HG03066 (cell line): ENCODE data around the gene EFNA5.
A peak's percentile ranks its signal among the peaks of the same experiment; 100 is the strongest.

Experiments
- ATAC-seq: cut with Tn5 transposase; IDR thresholded peaks from one replicate; pipeline ENCODE4 v1.9.1; 2021; ENCODE audit warnings: low read depth; ENCODE audit not compliant: unreplicated experiment

Gene EFNA5

DNA sequence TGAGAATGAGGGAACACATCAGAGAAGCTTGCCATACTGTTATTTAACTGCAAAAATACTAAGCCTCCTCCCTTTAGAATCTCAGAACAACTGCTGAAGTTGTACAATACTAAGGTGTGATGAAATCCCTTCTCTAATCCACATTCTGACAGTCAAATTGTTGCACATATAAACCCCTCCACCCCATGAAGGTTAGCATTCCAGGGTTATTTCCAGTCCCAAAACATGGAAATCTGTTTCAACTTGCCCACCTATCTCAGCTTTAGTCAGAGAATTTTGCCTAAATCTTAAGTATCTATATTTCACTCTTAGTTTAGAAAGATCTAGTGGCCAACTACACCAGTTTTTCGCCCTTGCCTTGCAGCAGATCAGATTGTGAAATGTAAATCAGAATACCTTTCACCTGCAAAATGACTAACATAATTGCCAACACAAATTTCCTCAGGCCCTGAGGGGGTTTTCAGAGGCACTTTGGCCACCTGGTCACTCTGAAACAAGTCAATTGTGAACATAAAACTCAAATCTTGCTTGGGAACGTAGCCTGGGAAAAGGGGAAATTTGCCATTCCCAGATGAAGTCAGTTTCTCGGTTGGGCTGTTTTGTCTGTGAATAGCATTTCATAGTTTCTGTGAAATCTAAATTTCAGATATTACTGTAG lies 93.9 kb downstream of the EFNA5 start:
- ATAC-seq = no peak

DNA sequence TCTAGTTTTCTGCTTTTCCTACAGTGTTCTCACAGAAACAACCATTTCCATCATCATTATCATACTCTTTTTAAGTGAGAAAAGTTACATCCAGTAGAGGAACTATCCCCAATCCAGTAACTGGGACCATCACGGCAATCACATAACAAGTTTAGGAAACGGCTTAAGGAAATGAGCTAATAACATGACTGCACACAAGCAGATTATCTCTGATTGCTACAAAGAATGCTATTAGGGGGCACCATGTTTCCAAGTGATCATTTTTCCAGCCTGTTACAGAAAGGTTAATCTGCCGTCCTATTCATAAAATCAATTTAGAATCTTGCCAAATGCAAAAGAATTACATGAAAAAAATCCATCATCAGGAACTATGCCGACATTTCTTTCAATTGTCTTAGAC lies 94.6 kb downstream of the EFNA5 start:
- no peak for ATAC-seq

DNA sequence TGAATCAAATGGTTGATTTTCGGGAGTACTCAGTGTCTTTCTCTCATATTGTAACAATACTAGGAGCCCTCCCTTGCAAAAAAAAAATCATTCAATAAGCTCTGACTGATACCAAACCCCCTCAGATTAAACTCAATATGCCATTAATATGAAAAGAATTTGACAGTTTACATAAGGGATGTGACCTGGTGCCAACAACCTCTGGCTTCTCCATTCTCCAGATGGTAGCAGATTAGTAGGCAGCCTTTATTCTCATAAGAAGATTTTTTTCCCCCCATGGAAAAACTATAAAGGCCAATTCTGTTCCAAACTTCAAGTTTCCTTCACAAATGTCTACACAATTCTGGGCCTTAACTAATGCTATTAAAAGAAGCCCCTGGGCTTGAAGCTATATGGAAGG lies 96.5 kb downstream of the EFNA5 start:
- no peak for ATAC-seq

DNA sequence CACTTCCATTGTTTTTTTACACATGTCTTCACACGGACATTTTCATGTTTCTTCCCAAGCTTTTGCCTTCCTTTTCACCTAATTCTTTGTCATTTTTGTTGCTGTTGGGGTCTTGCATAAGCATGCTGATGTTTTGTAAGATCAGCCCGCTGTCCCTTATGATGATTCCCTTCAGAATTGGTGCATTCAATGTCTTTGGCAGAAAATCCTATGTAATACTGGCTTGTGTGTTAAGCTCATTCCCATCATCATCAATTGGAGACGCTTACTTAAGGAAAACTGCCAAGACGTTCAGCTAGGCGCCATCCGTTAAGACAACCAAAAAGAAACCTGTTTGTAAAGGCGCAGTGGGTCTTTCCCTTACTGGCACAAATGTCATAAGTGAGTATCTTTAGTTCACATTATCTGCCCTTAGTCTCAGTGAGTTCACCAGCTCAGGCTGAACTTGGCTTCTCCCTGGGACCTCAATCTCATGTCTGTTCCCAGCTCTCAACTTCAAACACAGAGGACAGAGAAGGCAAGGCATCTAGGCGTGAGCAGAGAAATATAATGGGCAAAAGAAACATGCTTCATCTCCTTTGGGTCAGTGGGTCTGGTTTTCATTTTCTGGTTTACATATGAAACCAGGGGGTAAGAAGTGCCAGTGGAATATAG lies 97.9 kb downstream of the EFNA5 start:
- no peak for ATAC-seq

DNA sequence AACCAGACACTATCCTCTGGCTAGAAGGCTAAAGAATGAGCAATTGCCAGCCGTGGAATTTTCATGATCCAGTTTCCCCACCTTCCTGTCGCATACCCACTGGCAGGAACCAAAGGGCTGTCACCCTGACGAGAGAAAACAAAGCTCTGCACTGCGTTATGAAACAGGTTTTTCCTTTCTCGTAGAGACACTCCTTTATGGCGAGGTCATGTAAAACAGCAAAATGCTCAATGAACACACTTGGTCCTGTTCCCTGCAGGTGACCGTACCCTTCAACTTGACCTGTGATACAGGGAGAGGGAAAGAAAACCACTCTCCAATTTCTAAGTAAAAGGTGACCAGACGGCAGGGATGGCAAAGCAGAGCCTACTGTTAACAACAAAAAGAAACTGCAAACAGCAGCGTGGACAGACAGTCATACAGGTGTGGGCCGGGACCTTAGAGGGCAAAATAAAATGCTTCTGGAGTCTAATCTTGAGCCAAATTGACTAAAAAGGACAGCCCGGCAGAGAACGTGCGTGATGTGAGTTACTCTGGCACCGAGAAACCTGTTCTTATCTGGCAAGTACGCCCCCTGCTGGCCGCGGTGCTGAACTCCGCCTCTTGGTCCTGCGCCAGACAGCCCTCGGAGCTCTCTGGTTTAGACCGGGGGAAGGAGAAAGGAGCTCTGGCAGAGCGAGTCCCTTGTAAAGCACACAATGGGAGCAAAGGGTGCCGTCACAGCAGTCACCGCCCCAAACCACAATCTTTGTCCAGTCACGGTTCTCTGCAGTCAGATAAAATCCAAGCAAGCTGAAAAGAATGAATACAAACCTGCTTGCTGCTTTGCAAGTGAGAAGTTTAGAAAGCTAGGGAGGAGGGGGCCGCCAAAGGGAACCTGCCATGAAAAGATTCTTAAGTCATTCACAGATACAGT lies 98.9 kb downstream of the EFNA5 start:
- ATAC-seq = peak; percentile 58

DNA sequence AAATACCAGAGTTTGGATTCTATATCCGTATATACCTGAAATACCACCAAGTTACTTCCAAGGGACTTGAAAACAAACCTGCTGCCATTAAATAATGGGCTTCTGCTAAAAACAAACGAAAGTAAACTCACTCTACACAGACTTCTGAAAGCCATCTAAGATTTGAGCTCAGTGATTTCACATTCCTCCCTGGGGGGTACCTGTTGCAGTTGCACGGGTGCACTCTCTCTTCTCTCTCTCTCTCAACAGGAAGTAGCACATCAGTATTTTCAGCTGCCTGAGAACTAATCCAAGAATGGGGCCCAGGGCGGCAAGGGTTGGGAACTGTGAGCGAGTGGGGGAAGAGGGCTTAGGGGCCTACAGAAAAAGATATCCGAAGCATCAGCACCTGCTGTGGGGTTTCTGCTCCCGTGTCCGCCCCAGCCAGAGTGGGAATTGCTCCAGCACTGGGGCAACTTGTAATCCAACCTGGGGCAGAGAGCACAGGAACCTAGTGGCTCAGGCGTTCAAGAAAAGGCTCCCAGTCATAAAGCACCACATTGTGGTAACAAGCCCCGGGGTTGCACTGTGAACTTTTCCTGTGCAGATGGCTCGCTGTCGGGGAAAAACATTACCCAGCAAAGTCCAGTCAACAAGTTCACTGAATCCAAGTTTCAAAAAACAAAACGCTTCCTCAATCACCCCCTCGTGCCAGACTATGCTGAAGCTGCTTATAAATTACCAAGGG lies 99.8 kb downstream of the EFNA5 start:
- ATAC-seq = peak; percentile 80

DNA sequence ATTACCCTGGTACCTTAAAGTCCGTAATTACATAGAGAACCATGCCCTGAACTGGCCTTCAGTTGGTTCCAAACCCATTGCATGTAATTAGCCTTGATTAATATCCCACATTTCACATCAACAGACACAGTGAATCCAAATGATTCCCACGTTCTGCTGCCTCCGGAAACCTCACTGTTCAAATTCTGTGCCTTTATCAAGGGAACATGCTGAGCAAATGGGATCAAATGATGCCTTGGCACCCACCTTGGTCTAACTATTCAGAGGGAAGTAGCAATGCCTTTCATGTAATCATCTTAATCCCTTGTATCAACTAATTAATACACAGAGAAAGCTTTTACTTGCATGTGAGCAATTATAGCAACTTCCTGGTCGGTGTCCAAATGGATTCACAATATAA lies 100.6 kb downstream of the EFNA5 start:
- ATAC-seq = no peak

GRCh38 chr5:107567901-107568671 lies 102.7 kb downstream of the EFNA5 start:
- ATAC-seq = no peak

DNA sequence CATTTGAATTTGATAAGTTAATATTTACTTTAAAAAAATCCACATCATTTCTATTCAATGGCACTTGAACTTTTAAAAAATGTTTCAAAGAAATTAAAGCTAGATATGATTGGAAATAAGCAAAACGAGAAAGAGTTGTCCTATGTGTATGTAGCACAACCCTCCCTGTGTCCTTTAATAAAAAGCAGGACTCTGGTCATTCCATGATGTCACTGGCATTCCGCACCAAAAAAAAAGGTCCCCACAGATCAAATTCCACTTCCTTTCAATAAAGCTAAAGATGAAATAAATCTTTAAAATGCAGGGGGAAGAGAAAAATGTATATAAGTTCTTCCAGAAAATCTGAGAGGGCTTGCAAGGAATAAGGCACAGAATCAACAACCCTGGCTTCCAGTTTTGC lies 103.8 kb downstream of the EFNA5 start:
- ATAC-seq = no peak

- ATAC-seq = no peak
Observed at GRCh38 chr5:107565791-107566767, 104.7 kb downstream of the EFNA5 start.

- ATAC-seq = no peak
Observed at GRCh38 chr5:107564931-107565372, 105.8 kb downstream of the EFNA5 start.

DNA sequence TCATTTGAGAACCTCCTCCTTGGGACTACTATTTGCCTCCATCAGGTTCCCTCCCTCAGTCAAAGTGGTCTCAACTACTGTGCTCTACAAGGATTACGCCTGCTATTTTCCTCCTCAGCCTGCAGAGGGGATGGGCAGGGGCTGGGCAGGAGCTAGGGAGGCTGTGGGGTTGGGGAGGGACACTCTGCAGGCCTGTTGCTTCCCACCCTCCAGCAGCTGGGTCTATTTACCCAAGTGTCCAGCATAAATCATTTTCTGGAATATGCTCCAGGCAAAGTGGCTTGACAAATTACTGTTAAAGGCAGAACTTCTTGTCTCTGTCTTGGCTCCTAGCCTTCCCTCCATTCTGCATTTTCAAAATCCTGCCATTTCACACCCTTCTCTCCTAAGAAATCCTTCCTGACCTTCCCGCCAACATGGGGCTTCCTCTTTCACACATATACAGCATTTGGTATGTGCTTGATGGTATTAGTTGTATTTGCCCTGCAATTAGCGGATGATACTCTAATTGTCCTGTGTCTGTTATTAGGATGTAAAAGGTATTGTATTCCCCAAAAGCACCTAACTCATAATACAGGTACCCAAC lies 106.7 kb downstream of the EFNA5 start:
- ATAC-seq = no peak

DNA sequence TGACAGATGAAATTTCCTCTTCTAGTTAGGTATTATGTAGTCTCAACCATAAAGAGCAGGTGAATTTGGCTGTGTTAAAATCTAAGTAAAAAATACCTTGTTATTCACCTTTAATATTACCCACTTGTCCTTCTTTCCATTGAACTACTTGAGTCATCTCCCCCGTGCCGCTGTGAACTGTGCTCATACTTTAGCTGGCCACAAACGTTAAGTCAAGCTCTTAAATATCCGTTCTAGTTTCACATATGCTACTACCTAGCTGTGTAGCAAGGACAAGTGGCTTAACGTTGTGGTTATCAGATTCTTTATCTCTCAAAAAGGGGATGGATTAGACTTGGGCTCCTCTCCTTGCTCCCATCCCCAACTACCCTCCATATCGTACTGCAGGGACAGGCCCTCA lies 110.4 kb downstream of the EFNA5 start:
- no peak for ATAC-seq

DNA sequence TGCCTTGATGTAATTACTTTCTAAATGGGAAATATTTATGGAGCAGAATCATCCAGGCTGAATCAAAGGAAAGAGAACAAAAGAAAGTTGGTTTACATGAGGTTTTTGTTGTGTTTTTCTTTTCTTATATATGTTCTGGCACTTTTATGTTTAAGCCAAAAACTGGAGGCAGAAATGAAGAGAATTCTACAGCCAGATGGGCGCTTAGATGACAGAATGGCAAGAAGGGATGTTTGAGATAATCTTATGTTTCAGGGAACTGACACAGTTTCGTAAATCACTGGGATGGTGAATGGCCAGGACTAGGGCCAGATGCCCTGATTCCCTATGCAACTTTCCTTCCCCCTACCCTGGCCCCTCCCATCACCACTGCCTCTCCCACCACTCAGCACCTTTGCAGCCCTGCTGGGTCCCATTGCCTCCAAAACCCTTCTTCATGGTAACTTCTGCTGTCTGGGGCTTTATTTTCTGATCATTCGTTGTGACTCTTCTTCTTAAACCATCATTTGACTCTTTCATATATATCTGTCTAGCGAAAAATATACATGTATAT lies 111.8 kb downstream of the EFNA5 start:
- no peak for ATAC-seq

DNA sequence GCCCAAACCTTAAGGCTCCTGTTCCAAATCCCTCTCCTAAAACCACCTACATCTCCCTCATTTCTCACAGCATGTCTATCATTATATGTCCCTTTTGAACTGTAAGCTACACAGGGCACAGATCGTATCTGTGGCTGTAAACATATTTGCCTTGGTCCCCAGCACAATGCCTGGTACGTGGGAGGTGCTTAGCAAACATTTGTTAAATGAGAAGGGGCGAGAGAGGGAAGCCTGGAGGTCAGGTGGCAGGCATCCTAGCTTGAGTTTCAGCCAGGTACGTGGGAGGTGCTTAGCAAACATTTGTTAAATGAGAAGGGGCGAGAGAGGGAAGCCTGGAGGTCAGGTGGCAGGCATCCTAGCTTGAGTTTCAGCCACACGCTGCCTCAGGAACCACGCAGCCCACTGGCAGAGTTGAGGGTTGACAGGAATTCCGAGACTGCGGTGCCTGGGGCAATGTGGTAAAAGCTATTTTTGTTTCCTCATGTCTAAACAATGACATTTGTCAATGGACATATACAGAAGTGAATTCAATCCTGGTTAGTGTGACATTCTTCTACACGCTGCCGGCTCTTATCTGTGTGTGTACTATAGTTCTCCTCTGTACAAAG lies 113.6 kb downstream of the EFNA5 start:
- ATAC-seq = no peak

DNA sequence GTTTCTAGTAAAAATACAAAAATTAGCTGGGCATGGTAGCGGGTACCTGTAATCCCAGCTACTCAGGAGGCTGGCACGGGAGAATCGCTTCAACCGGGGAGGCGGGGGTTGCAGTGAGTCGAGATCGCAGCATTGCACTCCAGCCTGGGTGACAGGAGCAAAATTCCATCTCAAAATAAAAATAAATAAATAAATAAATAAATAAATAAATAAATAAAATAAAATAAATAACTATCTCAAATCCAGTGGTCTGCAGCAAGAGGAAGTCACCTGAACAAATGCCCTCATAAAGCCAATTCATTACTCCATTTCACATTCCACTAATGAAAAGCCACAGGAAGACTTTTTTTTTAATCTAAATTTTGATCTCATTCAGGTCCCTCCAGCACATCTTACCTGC lies 114.2 kb downstream of the EFNA5 start:
- no peak for ATAC-seq

DNA sequence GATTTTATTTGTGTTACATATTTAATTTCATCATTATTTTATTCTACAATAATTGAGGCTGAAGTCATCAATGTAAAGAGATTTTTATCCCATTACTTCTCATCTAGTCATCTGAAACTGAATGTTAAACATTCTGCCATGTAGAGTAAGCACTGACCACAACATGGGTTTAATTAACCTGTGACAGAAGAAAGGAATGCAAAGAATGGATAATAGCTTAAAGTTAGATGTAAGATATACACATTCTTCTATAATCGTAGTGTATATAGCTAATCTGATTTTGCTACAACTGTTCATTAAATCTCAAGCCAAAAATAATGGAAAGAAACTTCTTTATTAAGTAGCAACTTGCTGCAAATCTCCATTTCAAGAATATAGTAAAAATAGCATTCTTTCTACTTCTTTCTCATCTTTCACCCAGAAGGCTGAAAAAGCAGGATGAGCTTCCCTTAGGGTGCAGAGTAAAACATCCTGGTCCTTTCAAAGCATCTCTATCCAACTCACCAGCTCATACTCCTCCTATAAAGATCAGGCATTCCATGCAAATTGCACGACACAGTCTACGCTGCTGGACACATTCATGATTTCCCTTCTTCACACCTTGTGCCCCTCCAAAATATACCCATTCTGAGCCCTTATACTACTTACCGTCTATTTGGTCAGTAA lies 115.2 kb downstream of the EFNA5 start:
- ATAC-seq = no peak
